Fibroblast of lung (primary cell): Measurements from ENCODE around the gene GNAT1. TPM values are rescaled to one million over a fixed set of nuclear protein-coding genes. Genes with fewer than 3 reads are reported as not detected.

Source experiments
- DNase-seq, 2 donors: peaks; one replicate each; pipeline versions ENCODE4 v3.0.0 to v3.0.0-alpha.2; 2010; ENCODE audit warnings: low read depth in 2 of 2
- H2AFZ ChIP-seq: 2 replicates; pipeline ENCODE4 v1.5.1; 2012; ENCODE audit warnings: low read length, control low read depth, inconsistent platforms
- H3K27ac ChIP-seq: 2 replicates; pipeline ENCODE4 v1.5.1; 2011; ENCODE audit warnings: low read length, control low read depth; ENCODE audit not compliant: insufficient read depth
- H3K27me3 ChIP-seq: 2 replicates; pipeline ENCODE4 v1.5.1; 2011; ENCODE audit warnings: mild to moderate bottlenecking, low read length; ENCODE audit not compliant: control insufficient read depth, insufficient read depth
- H3K36me3 ChIP-seq: 2 replicates; pipeline ENCODE4 v1.5.1; 2011; ENCODE audit warnings: low read length; ENCODE audit not compliant: control insufficient read depth, insufficient read depth
- H3K4me1 ChIP-seq: 2 replicates; pipeline ENCODE4 v1.5.1; 2011; ENCODE audit warnings: low read length; ENCODE audit not compliant: control insufficient read depth, insufficient read depth; ENCODE audit errors: extremely low read depth
- H3K4me2 ChIP-seq: 2 replicates; pipeline ENCODE4 v1.5.1; 2011; ENCODE audit warnings: low read length, control low read depth; ENCODE audit not compliant: insufficient read depth; ENCODE audit errors: extremely low read depth
- H3K4me3 ChIP-seq, 4 experiments: fragments of 200-600 bp in 1 of 4; sonication (generic) in 1 of 4; replicated peaks in 1 of 4; 2 replicates each; pipeline ENCODE4 v1.5.1; 2011 to 2016; ENCODE audit warnings: low read length in 4 of 4, low read depth in 3 of 4, mild to moderate bottlenecking in 3 of 4, control low read depth in 2 of 4, inconsistent platforms in 1 of 4, mixed read lengths in 1 of 4; ENCODE audit not compliant: insufficient read depth in 1 of 4; ENCODE audit errors: control extremely low read depth in 1 of 4
- H3K79me2 ChIP-seq: 2 replicates; pipeline ENCODE4 v1.5.1; 2012; ENCODE audit warnings: mild to moderate bottlenecking, low read length, inconsistent platforms; ENCODE audit not compliant: control insufficient read depth, insufficient read depth
- H3K9ac ChIP-seq: 2 replicates; pipeline ENCODE4 v1.5.1; 2011; ENCODE audit warnings: mild to moderate bottlenecking, low read length, control low read depth; ENCODE audit not compliant: insufficient read depth
- H3K9me3 ChIP-seq: 2 replicates; pipeline ENCODE4 v1.5.1; 2012; ENCODE audit warnings: low read depth, low read length; ENCODE audit not compliant: control insufficient read depth, insufficient read depth
- H4K20me1 ChIP-seq: 2 replicates; pipeline ENCODE4 v1.5.1; 2011; ENCODE audit warnings: low read length; ENCODE audit not compliant: control insufficient read depth, insufficient read depth; ENCODE audit errors: extremely low read depth
- CTCF ChIP-seq, 2 donors: IDR thresholded peaks in 1 of 2; conservative IDR thresholded peaks in 1 of 2; 1 replicate in 1 of 2; 2 replicates in 1 of 2; pipeline ENCODE4 v1.5.1; 2011 to 2012; ENCODE audit warnings: low read length in 2 of 2, control low read depth in 1 of 2, inconsistent platforms in 1 of 2, low read depth in 1 of 2, mild to moderate bottlenecking in 1 of 2
- EZH2 ChIP-seq: IDR thresholded peaks from 2 replicates; pipeline ENCODE4 v1.5.1; 2012; ENCODE audit warnings: low read length, control low read depth, mild to moderate bottlenecking; ENCODE audit errors: missing control alignments
- polyA plus RNA-seq, 2 donors: library from polyadenylated mRNA; depleted of rRNA in 1 of 2; stranded (reverse) in 1 of 2; unstranded in 1 of 2; fragments of >200 nt; gene quantifications; 2 replicates each; pipeline ENCODE4 v1.2.1, GENCODE V29; 2011 to 2012; ENCODE audit warnings: missing spikeins in 1 of 2
- total RNA-seq: library from RNA; depleted of rRNA; stranded (reverse); fragments of >200 nt; gene quantifications from 2 replicates; pipeline ENCODE4 v1.2.1, GENCODE V29; 2014

The GNAT1 gene
- total and polyA plus RNA-seq, 2 donors (not counting 1 experiment from before 2014, with no cell fraction given): not detected

- Histone ChIP-seq H4K20me1 (no peaks in the 10 kb centered on the region), H3K9ac (no peak overlapping the region), H3K27me3 (no peaks in the 10 kb centered on the region), H2AFZ (no peak overlapping the region), H3K4me2 (no peak overlapping the region), H3K9me3 (no peaks in the 10 kb centered on the region), H3K27ac (no peak overlapping the region), H3K79me2 (peaks cover 13% of the 10 kb centered on the region), H3K36me3 (no peaks in the 10 kb centered on the region), H3K4me1 (peaks cover 8% of the 10 kb centered on the region), H3K4me3 (no peak overlapping the region)
- DNase-seq: no peak
- TF ChIP-seq EZH2 (no peak), CTCF (conservative IDR thresholded peaks at IDR 0.05 in 1 of 2, IDR thresholded peaks at IDR 0.05 in 1 of 2; ENCODE audit: low read depth in 1 of 2, low read length in 2 of 2) (no peak)
Observed at GRCh38 chr3:50232303-50232702, 40.9 kb downstream of the GNAT1 start.

DNA sequence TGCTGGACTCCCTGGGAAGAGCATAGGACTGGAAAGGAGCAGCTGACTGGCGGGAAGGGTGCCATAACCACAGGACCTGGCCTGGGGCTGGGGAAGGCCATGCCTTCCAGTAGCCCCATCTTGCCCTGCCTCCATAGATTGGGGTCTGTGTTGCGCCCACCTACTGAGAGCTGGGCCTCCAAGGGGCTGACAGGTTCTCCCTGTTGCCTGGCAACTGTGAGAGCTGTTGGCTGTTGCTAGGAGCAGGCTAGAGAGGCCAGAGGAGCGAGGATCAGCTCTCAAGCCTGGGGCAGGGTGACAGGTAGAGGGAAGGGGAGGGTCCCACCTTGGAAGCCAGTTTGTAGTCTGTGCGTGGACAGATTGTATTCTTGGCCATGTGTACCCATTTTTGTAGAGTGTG lies 41.8 kb downstream of the GNAT1 start:
- H2AFZ ChIP-seq: no peak overlapping the region
- peaks cover 9% of the 10 kb centered on the region for H3K4me1 ChIP-seq

DNA sequence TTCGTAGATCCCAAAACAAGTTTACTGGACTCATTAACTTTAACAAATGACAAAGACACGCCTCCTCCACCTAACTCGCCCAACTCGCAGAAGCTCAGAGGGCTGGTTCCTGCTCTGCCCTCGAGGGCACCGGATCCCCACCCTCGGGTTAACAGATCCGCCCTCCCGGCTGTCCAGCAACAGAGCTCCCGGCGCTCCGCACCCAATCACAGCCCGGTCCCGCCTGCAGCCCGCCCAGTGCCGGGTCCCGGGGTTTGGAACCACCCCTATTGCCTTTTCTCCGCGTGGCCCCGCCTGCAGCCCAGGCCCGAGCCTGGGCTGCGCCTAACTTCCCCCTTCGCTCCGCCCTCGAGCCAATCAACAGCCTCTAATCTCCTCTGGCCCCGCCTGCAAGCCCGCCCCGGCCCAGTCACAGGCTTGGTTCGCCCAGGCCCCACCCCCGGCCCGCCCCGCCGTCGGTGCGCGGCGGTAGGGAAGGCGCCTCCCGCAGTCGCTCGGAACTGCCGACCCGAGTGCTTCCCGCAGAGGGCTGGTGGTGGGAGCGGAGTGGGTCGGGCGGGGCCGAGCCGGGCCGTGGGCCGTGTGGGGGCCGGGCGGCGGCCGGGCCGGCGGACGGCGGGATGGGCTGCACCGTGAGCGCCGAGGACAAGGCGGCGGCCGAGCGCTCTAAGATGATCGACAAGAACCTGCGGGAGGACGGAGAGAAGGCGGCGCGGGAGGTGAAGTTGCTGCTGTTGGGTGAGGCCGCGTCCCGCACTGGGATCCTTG lies 44.5 kb downstream of the GNAT1 start, which contains the start of gene GNAI2:
GNAI2 (plus strand) TSS at position 489 of the 768 bp plus-strand sequence; CDS start at position 621, 132 bp downstream.
- H3K27ac ChIP-seq: peak within 1 kb of the TSS; percentile 81
- peak within 1 kb of the TSS; percentile 85 to 98 (median 92) for H3K4me3 ChIP-seq
- TF ChIP-seq EZH2 (no peak), CTCF (conservative IDR thresholded peaks at IDR 0.05 in 1 of 2, IDR thresholded peaks at IDR 0.05 in 1 of 2; ENCODE audit: low read depth in 1 of 2, low read length in 2 of 2) (no peak)
- peak within 1 kb of the TSS; percentile 82 for H3K9ac ChIP-seq
- H4K20me1 ChIP-seq: no peaks in the 10 kb centered on the region
- peaks cover 49% of the 10 kb centered on the region for H3K79me2 ChIP-seq
- H2AFZ ChIP-seq: no peak within 1 kb of the TSS
- H3K36me3 ChIP-seq: peaks cover 10% of the 10 kb centered on the region
- no peaks in the 10 kb centered on the region for H3K27me3 ChIP-seq
- H3K4me2 ChIP-seq: peak within 1 kb of the TSS; percentile 97
- no peaks in the 10 kb centered on the region for H3K9me3 ChIP-seq
- H3K4me1 ChIP-seq: peaks cover 12% of the 10 kb centered on the region
- peak; percentile 96 to 97 for DNase-seq

More for the DNA sequence above, 41.8 kb downstream of the GNAT1 start:
- Histone ChIP-seq H3K9me3 (no peaks in the 10 kb centered on the region), H3K9ac (no peak overlapping the region), H3K4me2 (no peak overlapping the region), H3K79me2 (peaks cover 21% of the 10 kb centered on the region), H3K36me3 (peaks cover 2% of the 10 kb centered on the region), H4K20me1 (no peaks in the 10 kb centered on the region), H3K27me3 (no peaks in the 10 kb centered on the region), H3K4me3 (no peak overlapping the region), H3K27ac (no peak overlapping the region)
- no peak for DNase-seq
- no peak for TF ChIP-seq EZH2
- no peak for TF ChIP-seq CTCF (conservative IDR thresholded peaks at IDR 0.05 in 1 of 2, IDR thresholded peaks at IDR 0.05 in 1 of 2; ENCODE audit: low read depth in 1 of 2, low read length in 2 of 2)
